Measurements from ENCODE around the gene TRIM41. TPM values are rescaled to one million over a fixed set of nuclear protein-coding genes. Genes with fewer than 3 reads are reported as not detected.

TRIM41 gene
- total and polyA plus RNA-seq, 9 of the 15 experiments (the other 6 are each of a cell fraction or from before 2014, with no cell fraction given): 1.8 to 47.6 (median 20.9) TPM

DNA sequence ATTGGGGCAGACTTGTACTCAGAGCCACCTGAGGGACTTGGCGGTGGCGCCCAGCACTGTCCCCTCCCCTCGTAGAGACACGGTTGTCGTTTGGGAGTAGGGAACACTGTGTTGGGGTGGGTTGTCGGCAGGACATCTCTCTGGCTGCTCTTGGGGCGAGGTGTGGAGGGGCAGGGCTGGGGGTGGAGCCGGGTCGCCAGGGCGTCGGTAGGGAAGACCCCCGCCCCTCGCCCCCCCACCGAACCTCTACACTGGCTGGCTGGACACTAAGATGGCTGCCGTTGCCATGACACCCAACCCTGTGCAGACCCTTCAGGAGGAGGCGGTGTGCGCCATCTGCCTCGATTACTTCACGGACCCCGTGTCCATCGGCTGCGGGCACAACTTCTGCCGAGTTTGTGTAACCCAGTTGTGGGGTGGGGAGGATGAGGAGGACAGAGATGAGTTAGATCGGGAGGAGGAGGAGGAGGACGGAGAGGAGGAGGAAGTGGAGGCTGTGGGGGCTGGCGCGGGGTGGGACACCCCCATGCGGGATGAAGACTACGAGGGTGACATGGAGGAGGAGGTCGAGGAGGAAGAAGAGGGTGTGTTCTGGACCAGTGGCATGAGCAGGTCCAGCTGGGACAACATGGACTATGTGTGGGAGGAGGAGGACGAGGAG lies 778 bp downstream of the TRIM41 start (continued):
- TF ChIP-seq JUN (IDR thresholded peaks at IDR 0.05; ENCODE audit: borderline replicate concordance, low read depth, low read length) (no peak), JUN (CRISPR knock-in tag; IDR thresholded peaks at IDR 0.05; ENCODE audit: borderline replicate concordance) (no peak), HDGF (IDR thresholded peaks at IDR 0.05) (no peak), PHB2 (IDR thresholded peaks at IDR 0.05; ENCODE audit: low read depth) (peak; percentile 35; the same call in 1 of the 2 replicates), MAZ (CRISPR knock-in tag; conservative IDR thresholded peaks at IDR 0.05 in 1 of 2, IDR thresholded peaks at IDR 0.05 in 1 of 2) (0 out of 4 replicates have a peak, but pooled peaks of 1 of the 2 experiments have one; percentile 23), SMARCE1 (IDR thresholded peaks at IDR 0.05) (0 out of 2 replicates have a peak, but pooled peaks have one; percentile 33), CBX2 (IDR thresholded peaks at IDR 0.05; ENCODE audit: insufficient read depth, low read length, poor library complexity, severe bottlenecking) (no peak), HNRNPLL (IDR thresholded peaks at IDR 0.05; ENCODE audit: low read depth, low read length, poor library complexity, severe bottlenecking) (peak; percentile 26), FOXA1 (IDR thresholded peaks at IDR 0.05; ENCODE audit: borderline replicate concordance) (no peak), BCOR (IDR thresholded peaks at IDR 0.05) (0 out of 2 replicates have a peak, but pooled peaks have one; percentile 31), ARNT (IDR thresholded peaks at IDR 0.05) (peak in 1 of 2 experiments; percentile 17; a peak in 1 of 4 replicates), HSF4 (CRISPR knock-in tag; IDR thresholded peaks at IDR 0.05; ENCODE audit: borderline replicate concordance) (no peak), MCM3 (IDR thresholded peaks at IDR 0.05) (no peak), POLR2G (IDR thresholded peaks at IDR 0.05; ENCODE audit: low read depth, low read length) (peak; percentile 81; the same call in 1 of the 2 replicates), ZBTB7A (IDR thresholded peaks at IDR 0.05; ENCODE audit: borderline replicate concordance, control insufficient read depth, low read depth, low read length) (0 out of 2 replicates have a peak, but pooled peaks have one; percentile 56), TCF7 (IDR thresholded peaks at IDR 0.05; ENCODE audit: borderline replicate concordance) (no peak), OTX1 (CRISPR knock-in tag; IDR thresholded peaks at IDR 0.05) (peak; percentile 92), ETV6 (IDR thresholded peaks at IDR 0.05; ENCODE audit: borderline replicate concordance in 1 of 2, low read depth in 2 of 2, low read length in 1 of 2) (no peak; a peak in 1 of 4 replicates), ETV6 (CRISPR knock-in tag; IDR thresholded peaks at IDR 0.05; ENCODE audit: borderline replicate concordance) (0 out of 2 replicates have a peak, but pooled peaks have one; percentile 2), MYNN (IDR thresholded peaks at IDR 0.05) (no peak), MYNN (CRISPR knock-in tag; IDR thresholded peaks at IDR 0.05) (no peak), MECOM (CRISPR knock-in tag; IDR thresholded peaks at IDR 0.05) (no peak), RBM25 (IDR thresholded peaks at IDR 0.05; ENCODE audit: low read depth, low read length, severe bottlenecking) (no peak), SUPT5H (IDR thresholded peaks at IDR 0.05) (0 out of 2 replicates have a peak, but pooled peaks have one; percentile 72)
- TF ChIP-seq, protein P1, sequence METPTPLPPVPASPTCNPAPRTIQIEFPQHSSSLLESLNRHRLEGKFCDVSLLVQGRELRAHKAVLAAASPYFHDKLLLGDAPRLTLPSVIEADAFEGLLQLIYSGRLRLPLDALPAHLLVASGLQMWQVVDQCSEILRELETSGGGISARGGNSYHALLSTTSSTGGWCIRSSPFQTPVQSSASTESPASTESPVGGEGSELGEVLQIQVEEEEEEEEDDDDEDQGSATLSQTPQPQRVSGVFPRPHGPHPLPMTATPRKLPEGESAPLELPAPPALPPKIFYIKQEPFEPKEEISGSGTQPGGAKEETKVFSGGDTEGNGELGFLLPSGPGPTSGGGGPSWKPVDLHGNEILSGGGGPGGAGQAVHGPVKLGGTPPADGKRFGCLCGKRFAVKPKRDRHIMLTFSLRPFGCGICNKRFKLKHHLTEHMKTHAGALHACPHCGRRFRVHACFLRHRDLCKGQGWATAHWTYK (CRISPR knock-in tag; IDR thresholded peaks at IDR 0.05): no peak
- TF ChIP-seq, protein P2, sequence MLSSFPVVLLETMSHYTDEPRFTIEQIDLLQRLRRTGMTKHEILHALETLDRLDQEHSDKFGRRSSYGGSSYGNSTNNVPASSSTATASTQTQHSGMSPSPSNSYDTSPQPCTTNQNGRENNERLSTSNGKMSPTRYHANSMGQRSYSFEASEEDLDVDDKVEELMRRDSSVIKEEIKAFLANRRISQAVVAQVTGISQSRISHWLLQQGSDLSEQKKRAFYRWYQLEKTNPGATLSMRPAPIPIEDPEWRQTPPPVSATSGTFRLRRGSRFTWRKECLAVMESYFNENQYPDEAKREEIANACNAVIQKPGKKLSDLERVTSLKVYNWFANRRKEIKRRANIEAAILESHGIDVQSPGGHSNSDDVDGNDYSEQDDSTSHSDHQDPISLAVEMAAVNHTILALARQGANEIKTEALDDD (IDR thresholded peaks at IDR 0.05): no peak
- TF ChIP-seq, protein P3, sequence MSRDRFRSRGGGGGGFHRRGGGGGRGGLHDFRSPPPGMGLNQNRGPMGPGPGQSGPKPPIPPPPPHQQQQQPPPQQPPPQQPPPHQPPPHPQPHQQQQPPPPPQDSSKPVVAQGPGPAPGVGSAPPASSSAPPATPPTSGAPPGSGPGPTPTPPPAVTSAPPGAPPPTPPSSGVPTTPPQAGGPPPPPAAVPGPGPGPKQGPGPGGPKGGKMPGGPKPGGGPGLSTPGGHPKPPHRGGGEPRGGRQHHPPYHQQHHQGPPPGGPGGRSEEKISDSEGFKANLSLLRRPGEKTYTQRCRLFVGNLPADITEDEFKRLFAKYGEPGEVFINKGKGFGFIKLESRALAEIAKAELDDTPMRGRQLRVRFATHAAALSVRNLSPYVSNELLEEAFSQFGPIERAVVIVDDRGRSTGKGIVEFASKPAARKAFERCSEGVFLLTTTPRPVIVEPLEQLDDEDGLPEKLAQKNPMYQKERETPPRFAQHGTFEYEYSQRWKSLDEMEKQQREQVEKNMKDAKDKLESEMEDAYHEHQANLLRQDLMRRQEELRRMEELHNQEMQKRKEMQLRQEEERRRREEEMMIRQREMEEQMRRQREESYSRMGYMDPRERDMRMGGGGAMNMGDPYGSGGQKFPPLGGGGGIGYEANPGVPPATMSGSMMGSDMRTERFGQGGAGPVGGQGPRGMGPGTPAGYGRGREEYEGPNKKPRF (IDR thresholded peaks at IDR 0.05; ENCODE audit: low read depth, low read length): no peak

All from K562 (cell line).